ENCODE data around the gene KCNIP3.

The KCNIP3 gene

GRCh38 chr2:95297639-95298395 lies 670 bp downstream of the KCNIP3 start:
- DNase-seq, result no peak

GRCh38 chr2:95298486-95299111 lies 1.5 kb downstream of the KCNIP3 start:
- DNase-seq, result no peak

DNA sequence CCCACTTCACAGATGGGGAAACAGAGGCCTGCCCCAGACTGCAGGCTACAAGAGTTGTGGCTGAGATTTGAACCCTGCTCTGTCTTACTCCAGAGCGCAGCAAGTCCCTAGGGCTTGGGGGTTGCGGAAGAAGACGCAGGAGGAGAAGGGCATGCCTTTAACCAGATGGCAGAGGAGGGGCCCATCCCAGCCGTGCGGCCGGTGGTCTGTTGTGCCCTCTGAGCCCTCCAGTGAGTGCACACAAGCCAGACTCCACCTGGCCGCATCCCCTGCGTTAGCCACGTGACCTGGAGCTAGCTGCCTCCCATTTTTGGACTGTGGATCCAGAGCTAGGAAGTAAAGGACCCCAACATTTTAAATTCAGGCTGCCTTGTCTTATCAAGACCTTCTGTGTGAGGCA lies 2.8 kb downstream of the KCNIP3 start:
- DNase-seq, result no peak

DNA sequence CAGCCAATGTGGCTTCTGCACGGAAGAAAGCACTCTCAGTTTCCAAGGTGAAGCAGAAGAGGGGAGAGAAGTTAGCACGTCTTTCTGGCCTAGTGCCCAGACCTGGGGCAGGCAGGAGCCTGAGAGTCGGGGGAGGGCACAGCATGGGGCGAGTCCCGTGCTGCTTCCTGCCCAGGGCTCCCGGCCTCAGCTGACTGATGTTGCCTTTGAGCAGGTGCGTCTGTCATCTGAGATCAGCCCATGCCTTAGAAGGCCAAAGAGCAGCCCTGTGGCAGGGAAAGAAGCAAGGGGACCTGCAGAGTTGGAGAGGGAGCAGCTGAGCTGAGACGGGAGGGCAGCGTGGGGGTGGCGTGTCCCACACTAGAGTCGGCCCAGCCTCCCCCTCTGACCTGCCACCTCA lies 3.3 kb downstream of the KCNIP3 start:
- DNase-seq, result no peak

GRCh38 chr2:95301186-95301585 lies 4.0 kb downstream of the KCNIP3 start:
- DNase-seq, result no peak

GRCh38 chr2:95301876-95302641 lies 4.9 kb downstream of the KCNIP3 start:
- DNase-seq, result no peak

GRCh38 chr2:95303191-95303919 lies 6.2 kb downstream of the KCNIP3 start:
- no peak for DNase-seq

GRCh38 chr2:95305380-95306061 lies 8.4 kb downstream of the KCNIP3 start:
- no peak for DNase-seq

- DNase-seq, result no peak
Measured at GRCh38 chr2:95306336-95306895, 9.3 kb downstream of the KCNIP3 start.

DNA sequence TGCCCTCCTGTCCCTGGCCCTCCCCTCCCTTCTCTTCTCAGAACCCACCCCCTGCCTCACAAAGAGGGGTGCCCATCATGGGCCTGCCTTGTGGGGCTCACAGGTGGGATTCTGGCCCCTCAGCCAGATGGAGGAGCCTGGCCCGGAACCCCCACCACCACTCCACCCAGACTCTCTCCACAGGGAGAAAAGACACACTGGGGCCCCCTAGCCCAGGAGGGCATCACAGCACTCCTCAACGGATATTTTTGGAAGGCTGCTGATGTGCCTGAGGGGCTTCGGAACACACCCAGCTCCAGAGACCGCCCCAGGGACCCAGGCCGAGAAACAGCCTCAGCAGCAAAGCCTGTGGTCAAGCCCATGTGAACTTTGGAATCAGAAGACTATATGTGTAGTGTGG lies 9.9 kb downstream of the KCNIP3 start:
- DNase-seq, result no peak

GRCh38 chr2:95307878-95308277 lies 10.7 kb downstream of the KCNIP3 start:
- DNase-seq, result no peak

DNA sequence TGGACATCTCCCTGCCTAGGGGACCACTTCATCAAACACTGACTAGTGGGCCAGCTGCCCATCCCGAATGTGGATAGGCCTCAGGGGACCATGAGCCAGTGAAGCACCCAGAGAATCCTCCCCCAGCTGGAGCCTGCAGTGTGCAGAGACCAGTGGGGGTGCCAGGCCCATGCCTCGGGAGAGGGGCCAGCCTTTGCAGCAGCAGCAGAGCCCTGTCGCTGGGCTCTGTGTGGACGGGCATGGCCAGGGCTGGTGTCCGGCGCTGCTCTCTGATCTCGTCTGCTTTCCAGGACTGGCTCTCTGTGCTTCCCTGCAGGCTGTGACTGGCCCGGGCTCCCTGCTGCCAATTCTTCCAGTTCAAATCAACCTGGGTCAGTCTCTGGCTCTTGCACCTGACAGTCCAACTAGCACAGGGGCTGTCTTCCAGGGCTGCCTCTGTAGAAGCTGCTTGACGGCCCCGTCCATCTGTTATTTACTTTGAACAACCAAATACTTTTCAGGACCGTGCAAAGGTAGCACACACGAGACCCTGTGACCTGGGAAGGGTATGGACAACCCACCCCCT lies 11.4 kb downstream of the KCNIP3 start:
- DNase-seq, result no peak

DNA sequence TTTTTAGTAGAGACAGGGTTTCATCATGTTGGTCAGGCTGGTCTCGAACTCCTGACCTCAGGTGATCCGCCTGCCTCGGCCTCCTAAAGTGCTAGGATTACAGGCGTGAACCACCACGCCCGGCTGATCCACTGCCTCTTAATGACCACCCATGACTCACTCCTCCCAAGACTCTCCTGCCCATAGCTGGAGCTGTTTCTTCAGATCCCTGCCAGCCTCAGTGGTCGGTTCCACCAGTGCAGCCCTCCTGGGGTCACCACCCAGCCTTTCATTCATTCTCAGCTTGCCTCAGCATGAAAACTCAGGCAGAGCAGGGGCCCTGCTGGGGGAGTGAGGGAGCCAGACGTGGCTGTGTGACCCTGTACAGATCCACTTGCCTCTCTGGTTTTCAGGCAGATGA lies 12.5 kb downstream of the KCNIP3 start:
- DNase-seq, result no peak

GRCh38 chr2:95310216-95310615 lies 13.1 kb downstream of the KCNIP3 start:
- DNase-seq, result no peak

- no peak for DNase-seq
Measured at GRCh38 chr2:95310651-95311050, 13.5 kb downstream of the KCNIP3 start.

DNA sequence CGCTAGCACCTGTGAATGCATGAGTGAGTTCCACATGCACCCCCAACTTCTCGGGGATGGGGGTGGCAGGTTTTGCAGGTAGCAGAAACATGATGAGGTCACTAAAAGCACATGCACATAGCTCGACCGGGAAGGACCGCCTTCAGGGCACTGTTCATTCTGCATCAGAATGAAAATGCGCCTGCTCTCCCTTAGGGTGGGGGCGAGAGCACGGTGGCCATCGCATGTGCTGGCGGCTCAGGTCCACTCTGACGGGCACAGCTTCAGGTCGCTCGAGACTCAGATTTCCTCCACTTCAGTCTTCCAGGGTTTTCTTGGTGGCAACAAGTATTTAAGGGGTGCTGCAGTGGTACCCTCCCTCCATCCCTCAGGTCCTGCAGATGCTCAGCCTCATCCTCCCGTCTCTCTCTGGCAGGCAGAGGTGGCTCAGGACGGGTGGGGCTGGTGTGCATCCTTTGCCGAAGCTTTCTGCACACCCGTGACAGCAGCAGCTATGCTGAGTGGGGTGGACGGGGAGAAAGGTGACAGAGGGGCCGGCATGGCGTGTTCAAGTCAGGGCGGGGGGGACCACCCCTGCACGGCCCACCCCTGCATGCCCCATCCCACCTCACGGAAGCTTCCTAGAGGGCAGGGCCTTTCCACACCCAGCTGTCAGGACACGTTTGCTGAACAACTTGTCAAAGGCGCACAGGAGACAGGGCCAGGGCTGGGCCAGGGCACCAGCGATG lies 14.8 kb downstream of the KCNIP3 start:
- no peak for DNase-seq

DNA sequence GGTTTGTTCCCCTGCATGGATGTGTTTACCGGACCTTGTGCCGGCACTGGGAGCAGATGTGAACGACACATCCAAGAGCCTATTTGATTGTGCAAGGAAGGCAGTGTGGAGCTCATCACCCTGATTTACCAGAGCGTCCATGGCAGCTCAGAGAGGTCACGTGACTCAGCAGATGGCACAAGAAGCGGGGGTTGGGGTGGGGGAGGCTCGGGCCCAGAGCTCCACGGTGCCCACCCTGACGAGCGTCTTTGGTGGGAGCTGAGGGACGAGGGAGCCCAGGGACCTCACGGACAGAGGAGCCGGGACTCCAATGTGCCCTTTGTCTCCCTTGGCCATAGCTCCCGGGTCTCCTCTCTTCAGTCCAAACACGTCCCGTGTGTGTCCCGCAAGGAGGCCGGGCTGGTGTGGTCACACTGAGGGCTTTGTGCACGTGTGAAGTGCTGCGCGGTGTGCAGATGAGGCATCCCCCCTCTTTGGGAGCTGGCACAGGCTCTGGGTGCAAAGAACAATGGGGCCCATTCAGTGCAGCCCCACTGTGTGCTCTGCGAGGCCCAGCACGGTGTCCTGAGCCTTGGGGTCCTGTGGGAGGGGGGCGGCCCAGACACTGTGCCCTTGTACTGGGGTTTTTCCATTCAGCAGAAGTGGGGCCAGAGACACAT lies 15.5 kb downstream of the KCNIP3 start:
- no peak for DNase-seq

DNA sequence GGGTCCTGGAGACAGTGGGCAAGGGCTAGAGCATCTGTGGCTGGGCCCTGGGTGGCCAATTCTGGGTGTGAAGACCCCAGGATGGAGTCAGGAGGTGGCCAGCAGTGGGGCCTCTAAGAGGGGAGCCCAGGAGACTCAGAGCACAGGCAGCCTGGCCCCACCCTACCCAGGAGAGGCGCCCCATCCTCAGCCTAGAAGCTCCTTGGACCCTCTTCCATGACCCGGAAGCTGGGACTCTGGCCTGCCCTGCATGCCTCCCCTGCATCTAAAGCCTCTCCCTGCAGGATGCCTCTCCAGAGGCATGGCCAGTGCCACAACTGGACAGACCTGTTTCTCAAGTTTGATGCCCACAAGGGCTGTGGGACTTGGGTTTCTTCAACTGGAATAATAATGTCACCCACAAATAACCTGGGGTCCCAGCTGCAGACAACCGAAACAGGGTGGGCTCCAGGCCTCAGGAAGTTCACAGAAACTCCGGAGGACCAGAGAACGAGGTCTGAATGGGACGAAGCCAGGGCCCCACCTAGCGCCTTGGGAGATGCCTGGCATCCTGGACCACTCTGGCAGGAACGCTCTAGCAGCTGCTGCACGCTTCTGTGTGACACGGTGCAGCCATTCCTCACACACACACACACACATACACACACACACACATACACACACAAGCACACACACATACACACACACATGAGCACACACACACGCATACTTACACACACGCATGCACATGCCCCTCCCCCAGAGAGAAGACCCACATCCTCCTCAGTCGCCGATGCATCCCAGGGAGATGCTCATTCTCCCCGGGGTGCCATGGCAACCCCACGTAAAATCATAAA lies 16.4 kb downstream of the KCNIP3 start:
- DNase-seq, result no peak

DNA sequence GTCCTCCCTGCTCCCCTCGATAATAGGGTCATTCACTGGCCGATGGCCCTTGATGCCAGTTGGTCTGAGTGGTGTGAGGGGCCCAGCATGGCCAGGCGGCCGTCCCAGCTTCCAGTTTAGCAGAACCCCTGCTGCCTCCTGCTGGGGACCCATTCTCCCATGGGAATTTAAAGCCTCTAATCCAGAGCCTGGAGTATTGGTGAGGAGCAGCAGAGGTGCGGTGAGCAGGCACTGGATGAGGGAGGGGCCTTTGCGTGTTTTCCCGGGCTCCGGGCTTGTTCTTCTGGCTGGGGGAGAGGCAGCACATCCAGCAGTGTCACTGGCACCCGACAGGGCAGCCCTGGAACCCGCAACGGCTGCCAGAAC lies 17.4 kb downstream of the KCNIP3 start:
- DNase-seq, result no peak
